ENCODE results near the gene PIPOX.

PIPOX gene

GRCh38 chr17:29020576-29020975, 22.4 kb upstream of the PIPOX start:
- DNase-seq = no peak

GRCh38 chr17:29021226-29021625, 21.7 kb upstream of the PIPOX start:
- DNase-seq = no peak

- no peak for DNase-seq
These were observed 20.9 kb upstream of the PIPOX start for GRCh38 chr17:29022074-29022473.

- DNase-seq = no peak
These were observed 18.5 kb upstream of the PIPOX start for GRCh38 chr17:29024316-29024952.

- DNase-seq = peak; percentile 19 to 33
These were observed 11.5 kb upstream of the PIPOX start for GRCh38 chr17:29031488-29031887.

GRCh38 chr17:29032013-29032856, 10.7 kb upstream of the PIPOX start:
- DNase-seq = no peak

GRCh38 chr17:29032857-29033197, 10.1 kb upstream of the PIPOX start:
- no peak for DNase-seq

GRCh38 chr17:29034510-29034909, 8.4 kb upstream of the PIPOX start:
- no peak for DNase-seq

GRCh38 chr17:29036584-29036983, 6.4 kb upstream of the PIPOX start:
- no peak for DNase-seq

GRCh38 chr17:29037739-29038084, 5.2 kb upstream of the PIPOX start:
- no peak for DNase-seq

GRCh38 chr17:29038085-29038795, 4.7 kb upstream of the PIPOX start:
- no peak for DNase-seq

- peak; percentile 35 to 66 for DNase-seq
These were observed 3.0 kb upstream of the PIPOX start for GRCh38 chr17:29039764-29040598.

GRCh38 chr17:29041091-29041490, 1.9 kb upstream of the PIPOX start:
- DNase-seq = no peak

- peak; percentile 24 to 32 for DNase-seq
These were observed 1.4 kb upstream of the PIPOX start for GRCh38 chr17:29041571-29041970.

- DNase-seq = no peak
These were observed 789 bp upstream of the PIPOX start for GRCh38 chr17:29042026-29042678.

- DNase-seq = no peak
These were observed 701 bp downstream of the PIPOX start for GRCh38 chr17:29043539-29044145.

- DNase-seq = no peak
These were observed 2.1 kb downstream of the PIPOX start for GRCh38 chr17:29045026-29045425.

- DNase-seq = peak; percentile 43 to 53
These were observed 3.0 kb downstream of the PIPOX start for GRCh38 chr17:29045734-29046472.

- peak in 1 of 2 donors; percentile 37 for DNase-seq
These were observed 3.5 kb downstream of the PIPOX start for GRCh38 chr17:29046473-29046839.

GRCh38 chr17:29048440-29049368, 5.8 kb downstream of the PIPOX start:
- no peak for DNase-seq

Measured in inflammatory macrophage treated with lipopolysaccharide for 1 hour (primary cell).